SK-N-SH (cell line): ENCODE results near the gene OSGEP. TPM values are rescaled to one million over a fixed set of nuclear protein-coding genes. Genes with fewer than 3 reads are reported as not detected.

Source experiments
- CTCF ChIA-PET: fragments of 300-600, 350-600 bp; formaldehyde crosslinking; extraction: SDS; loops from one replicate; lab custom pipeline; 2021; lab: Yijun Ruan, JAX
- POLR2A ChIA-PET: fragments of 350-600 bp; sonication (Branson Sonifier 250); formaldehyde crosslinking; extraction: SDS; loops from one replicate; lab custom pipeline; 2020; ENCODE audit warnings: antibody characterized with exemption, inconsistent platforms; lab: Yijun Ruan, JAX
- DNase-seq: peaks from one replicate; pipeline ENCODE4 v3.0.0; 2012
- H2AFZ ChIP-seq: fragments of 200-600 bp; sonication (generic); 2 replicates; pipeline ENCODE4 v1.8.1; 2016; ENCODE audit warnings: antibody characterized with exemption, mild to moderate bottlenecking, low read depth
- H3F3A ChIP-seq: fragments of 200-600 bp; sonication (generic); replicated peaks from 2 replicates; pipeline ENCODE3; 2016; ENCODE audit warnings: antibody characterized with exemption, mild to moderate bottlenecking; ENCODE audit not compliant: insufficient read depth
- H3K27ac ChIP-seq, 2 experiments: fragments of 200-500 bp in 1 of 2; fragments of 200-600 bp in 1 of 2; sonication (Bioruptor generic) in 1 of 2; sonication (generic), shearing (Covaris generic) in 1 of 2; 2 replicates each; pipeline versions ENCODE4 v1.5.1 to v1.6.1; 2014 to 2016; ENCODE audit warnings: low read depth in 2 of 2, inconsistent platforms in 1 of 2, low read length in 1 of 2, mild to moderate bottlenecking in 1 of 2, mixed read lengths in 1 of 2
- H3K27me3 ChIP-seq: fragments of 200-600 bp; sonication (generic), shearing (Covaris generic); 2 replicates; pipeline ENCODE4 v1.6.1; 2016; ENCODE audit warnings: mixed run types; ENCODE audit not compliant: insufficient read depth
- H3K36me3 ChIP-seq, 2 experiments: fragments of 200-500 bp in 1 of 2; fragments of 200-600 bp in 1 of 2; sonication (Bioruptor generic) in 1 of 2; sonication (generic) in 1 of 2; replicated peaks in 1 of 2; 2 replicates each; pipeline versions ENCODE3 to v1.5.1; 2014 to 2016; ENCODE audit warnings: low read length in 1 of 2, mild to moderate bottlenecking in 1 of 2; ENCODE audit not compliant: insufficient read depth in 2 of 2, control insufficient read depth in 1 of 2
- H3K4me1 ChIP-seq, 2 experiments: fragments of 200-500 bp in 1 of 2; fragments of 200-600 bp in 1 of 2; sonication (Bioruptor generic) in 1 of 2; sonication (generic), shearing (Covaris generic) in 1 of 2; 2 replicates each; pipeline versions ENCODE4 v1.5.1 to v1.6.1; 2014 to 2016; ENCODE audit warnings: low read depth in 1 of 2, low read length in 1 of 2, mixed run types in 1 of 2; ENCODE audit not compliant: insufficient read depth in 2 of 2, control insufficient read depth in 1 of 2
- H3K4me2 ChIP-seq: fragments of 200-600 bp; sonication (generic), shearing (Covaris generic); 2 replicates; pipeline ENCODE4 v1.6.1; 2017; ENCODE audit warnings: mixed run types
- H3K4me3 ChIP-seq, 2 experiments: fragments of 200-500 bp in 1 of 2; fragments of 200-600 bp in 1 of 2; sonication (Bioruptor generic) in 1 of 2; sonication (generic), shearing (Covaris generic) in 1 of 2; 2 replicates each; pipeline versions ENCODE4 v1.5.1 to v1.8.1; 2014 to 2016; ENCODE audit warnings: low read depth in 2 of 2, inconsistent platforms in 1 of 2, low read length in 1 of 2, mild to moderate bottlenecking in 1 of 2, mixed read lengths in 1 of 2, moderate library complexity in 1 of 2
- H3K79me2 ChIP-seq: fragments of 200-600 bp; sonication (generic); 2 replicates; pipeline ENCODE4 v1.8.1; 2017; ENCODE audit warnings: mild to moderate bottlenecking; ENCODE audit not compliant: insufficient read depth
- H3K9ac ChIP-seq: fragments of 200-600 bp; sonication (generic); 2 replicates; pipeline ENCODE4 v1.6.1; 2017; ENCODE audit warnings: mixed run types
- H3K9me2 ChIP-seq: fragments of 200-600 bp; sonication (generic); 2 replicates; pipeline ENCODE4 v1.6.1; 2017; ENCODE audit warnings: mixed run types
- H3K9me3 ChIP-seq: fragments of 200-600 bp; sonication (generic); 2 replicates; pipeline ENCODE4 v1.6.1; 2017; ENCODE audit warnings: mixed run types, mild to moderate bottlenecking, moderate library complexity
- H4K20me1 ChIP-seq: fragments of 200-600 bp; sonication (generic); 2 replicates; pipeline ENCODE4 v1.6.1; 2017; ENCODE audit warnings: mild to moderate bottlenecking, mixed run types; ENCODE audit not compliant: insufficient read depth
- CHD2 ChIP-seq: fragments of 150-350 bp; IDR thresholded peaks from 2 replicates; pipeline ENCODE4 v1.6.1; 2018; ENCODE audit warnings: low read length; ENCODE audit not compliant: partially characterized antibody
- FOSL2 ChIP-seq: IDR thresholded peaks from 2 replicates; pipeline ENCODE4 v1.4.0; 2012; ENCODE audit warnings: low read depth, mild to moderate bottlenecking, moderate library complexity, borderline replicate concordance
- FOXM1 ChIP-seq: IDR thresholded peaks from 2 replicates; pipeline ENCODE4 v1.4.0; 2012; ENCODE audit warnings: low read depth, mild to moderate bottlenecking
- GABPA ChIP-seq: IDR thresholded peaks from 2 replicates; pipeline ENCODE4 v1.4.0; 2012; ENCODE audit warnings: low read depth, mild to moderate bottlenecking
- GATA2 ChIP-seq: sonication (generic); formaldehyde crosslinking; IDR thresholded peaks from 2 replicates; pipeline ENCODE4 v1.5.0; 2020; ENCODE audit warnings: mild to moderate bottlenecking, missing genetic modification reagents
- MXI1 ChIP-seq: IDR thresholded peaks from 2 replicates; pipeline ENCODE4 v1.6.1; 2012; ENCODE audit warnings: mild to moderate bottlenecking, low read depth, low read length, improper control_type of control experiment
- POLR2AphosphoS5 ChIP-seq: IDR thresholded peaks from 2 replicates; pipeline ENCODE4 v1.6.1; 2012; ENCODE audit warnings: low read depth, low read length
- TCF12 ChIP-seq: IDR thresholded peaks from 2 replicates; pipeline ENCODE4 v1.4.0; 2012
- WGBS: methylation state at CpG from one replicate; pipeline ENCODE4 v1.1.6; 2017; ENCODE audit warnings: low lambda C conversion rate; 5-methylcytosine and 5-hydroxymethylcytosine counted together
- polyA plus RNA-seq, 3 experiments: library from polyadenylated mRNA; depleted of rRNA; stranded (reverse); fragments of >200 nt; gene quantifications; 2 replicates each; pipeline ENCODE4 v1.2.3, GENCODE V29; 2012
- TF ChIP-seq, protein P1 (sequence below): IDR thresholded peaks from 2 replicates; pipeline ENCODE4 v1.6.1; 2012; ENCODE audit warnings: mild to moderate bottlenecking, low read depth, low read length, moderate library complexity
- TF ChIP-seq, protein P2 (sequence below): IDR thresholded peaks from 2 replicates; pipeline ENCODE4; 2012
- TF ChIP-seq, protein P3 (sequence below): fragments of 150-350 bp; IDR thresholded peaks from 2 replicates; pipeline ENCODE4 v1.6.1; 2016; ENCODE audit warnings: mild to moderate bottlenecking, low read depth, low read length

OSGEP gene
- polyA plus RNA-seq, 1 of the 3 experiments (the other 2 are of a cell fraction) = 32.9 TPM

DNA sequence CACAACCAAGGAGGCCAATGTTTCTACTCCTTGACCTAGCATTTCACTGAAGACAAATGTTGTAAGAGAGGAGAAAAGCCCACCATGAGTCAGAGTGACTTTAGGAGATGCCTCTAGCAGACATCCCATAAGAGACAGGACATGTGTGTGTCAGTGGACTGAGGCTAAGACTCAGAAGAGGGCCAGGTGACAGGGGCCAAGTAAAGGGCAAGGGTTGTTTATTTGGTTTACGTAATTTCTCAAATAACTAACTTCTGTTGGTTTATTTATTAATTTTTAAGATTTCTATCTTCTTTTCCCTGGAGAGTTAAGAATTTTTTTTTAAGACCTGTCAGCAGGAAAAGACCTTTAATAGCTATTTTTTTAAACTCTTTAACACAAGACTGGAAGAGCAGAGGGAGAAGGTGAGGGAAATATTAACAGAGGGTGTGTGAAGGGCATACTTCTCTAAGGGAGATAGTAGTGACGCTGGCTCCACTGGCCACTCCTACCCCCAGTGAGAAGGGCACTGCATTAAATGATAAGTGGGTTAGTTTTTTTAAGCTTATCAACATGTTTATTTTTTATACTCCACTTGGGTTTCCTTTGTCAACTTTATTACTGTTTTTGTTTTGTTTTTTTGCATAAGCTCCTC lies 18.0 kb upstream of the OSGEP start:
- TF ChIP-seq FOSL2 (no peak), GABPA (no peak), POLR2AphosphoS5 (no peak), FOXM1 (no peak), MXI1 (no peak), TCF12 (no peak), GATA2 (CRISPR knock-in tag) (no peak)
- TF ChIP-seq, protein P1, sequence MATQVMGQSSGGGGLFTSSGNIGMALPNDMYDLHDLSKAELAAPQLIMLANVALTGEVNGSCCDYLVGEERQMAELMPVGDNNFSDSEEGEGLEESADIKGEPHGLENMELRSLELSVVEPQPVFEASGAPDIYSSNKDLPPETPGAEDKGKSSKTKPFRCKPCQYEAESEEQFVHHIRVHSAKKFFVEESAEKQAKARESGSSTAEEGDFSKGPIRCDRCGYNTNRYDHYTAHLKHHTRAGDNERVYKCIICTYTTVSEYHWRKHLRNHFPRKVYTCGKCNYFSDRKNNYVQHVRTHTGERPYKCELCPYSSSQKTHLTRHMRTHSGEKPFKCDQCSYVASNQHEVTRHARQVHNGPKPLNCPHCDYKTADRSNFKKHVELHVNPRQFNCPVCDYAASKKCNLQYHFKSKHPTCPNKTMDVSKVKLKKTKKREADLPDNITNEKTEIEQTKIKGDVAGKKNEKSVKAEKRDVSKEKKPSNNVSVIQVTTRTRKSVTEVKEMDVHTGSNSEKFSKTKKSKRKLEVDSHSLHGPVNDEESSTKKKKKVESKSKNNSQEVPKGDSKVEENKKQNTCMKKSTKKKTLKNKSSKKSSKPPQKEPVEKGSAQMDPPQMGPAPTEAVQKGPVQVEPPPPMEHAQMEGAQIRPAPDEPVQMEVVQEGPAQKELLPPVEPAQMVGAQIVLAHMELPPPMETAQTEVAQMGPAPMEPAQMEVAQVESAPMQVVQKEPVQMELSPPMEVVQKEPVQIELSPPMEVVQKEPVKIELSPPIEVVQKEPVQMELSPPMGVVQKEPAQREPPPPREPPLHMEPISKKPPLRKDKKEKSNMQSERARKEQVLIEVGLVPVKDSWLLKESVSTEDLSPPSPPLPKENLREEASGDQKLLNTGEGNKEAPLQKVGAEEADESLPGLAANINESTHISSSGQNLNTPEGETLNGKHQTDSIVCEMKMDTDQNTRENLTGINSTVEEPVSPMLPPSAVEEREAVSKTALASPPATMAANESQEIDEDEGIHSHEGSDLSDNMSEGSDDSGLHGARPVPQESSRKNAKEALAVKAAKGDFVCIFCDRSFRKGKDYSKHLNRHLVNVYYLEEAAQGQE = no peak
- TF ChIP-seq, protein P2, sequence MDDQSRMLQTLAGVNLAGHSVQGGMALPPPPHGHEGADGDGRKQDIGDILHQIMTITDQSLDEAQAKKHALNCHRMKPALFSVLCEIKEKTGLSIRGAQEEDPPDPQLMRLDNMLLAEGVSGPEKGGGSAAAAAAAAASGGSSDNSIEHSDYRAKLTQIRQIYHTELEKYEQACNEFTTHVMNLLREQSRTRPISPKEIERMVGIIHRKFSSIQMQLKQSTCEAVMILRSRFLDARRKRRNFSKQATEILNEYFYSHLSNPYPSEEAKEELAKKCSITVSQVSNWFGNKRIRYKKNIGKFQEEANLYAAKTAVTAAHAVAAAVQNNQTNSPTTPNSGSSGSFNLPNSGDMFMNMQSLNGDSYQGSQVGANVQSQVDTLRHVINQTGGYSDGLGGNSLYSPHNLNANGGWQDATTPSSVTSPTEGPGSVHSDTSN = no peak
- H3K79me2 ChIP-seq = peaks cover 24% of the 10 kb centered on the region
- peaks cover 8 to 26% of the 10 kb centered on the region in 2 experiments; a peak in 3 of 4 replicates for H3K4me1 ChIP-seq
- no peaks in the 10 kb centered on the region for H3K9me3 ChIP-seq
- CTCF ChIA-PET = interaction anchor here (1.3 to 1.4 kb wide), 2 partner anchors 15 to 146 kb away, joined by 5 to 6 read pairs; no protein-coding TSS in a partner anchor
- H4K20me1 ChIP-seq = no peaks in the 10 kb centered on the region
- no peak overlapping the region for H3K4me2 ChIP-seq
- POLR2A ChIA-PET = no interaction called here
- H3K27me3 ChIP-seq = no peaks in the 10 kb centered on the region
- DNase-seq = no peak
- H3K27ac ChIP-seq = no peak overlapping the region
- no peak overlapping the region for H3K4me3 ChIP-seq
- 93% methylated on average over 2 of the region's 2 CpGs for WGBS
- peaks cover 5% of the 10 kb centered on the region for H3F3A ChIP-seq
- peaks cover 7 to 29% of the 10 kb centered on the region in 2 experiments for H3K36me3 ChIP-seq
- no peak overlapping the region for H3K9ac ChIP-seq
- no peak overlapping the region for H2AFZ ChIP-seq
- no peaks in the 10 kb centered on the region for H3K9me2 ChIP-seq

DNA sequence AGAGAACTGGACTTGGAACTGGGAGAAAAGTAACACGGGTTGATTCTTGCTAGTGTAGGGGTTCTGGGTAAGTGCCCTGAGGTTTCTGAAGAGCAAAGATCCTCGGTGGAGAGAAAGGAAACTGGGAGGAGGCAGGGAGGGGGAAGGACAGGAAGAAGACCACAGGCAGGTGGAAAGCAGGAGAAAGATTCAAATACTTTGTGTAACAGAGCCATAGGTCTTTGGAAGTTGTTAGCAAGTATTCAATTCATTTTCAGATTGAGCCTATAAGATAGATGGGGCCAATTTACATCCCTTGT lies 15.9 kb upstream of the OSGEP start:
- peak overlapping the region; percentile 78 to 84 for H3K4me3 ChIP-seq
- H3K27ac ChIP-seq = peak overlapping the region in 1 of 2 experiments; percentile 64; a peak in 1 of 4 replicates
- peaks cover 24% of the 10 kb centered on the region for H3K79me2 ChIP-seq
- TF ChIP-seq TCF12 (no peak), CHD2 (no peak), GABPA (0 out of 2 replicates have a peak, but pooled peaks have one; percentile 1)
- TF ChIP-seq, protein P3, sequence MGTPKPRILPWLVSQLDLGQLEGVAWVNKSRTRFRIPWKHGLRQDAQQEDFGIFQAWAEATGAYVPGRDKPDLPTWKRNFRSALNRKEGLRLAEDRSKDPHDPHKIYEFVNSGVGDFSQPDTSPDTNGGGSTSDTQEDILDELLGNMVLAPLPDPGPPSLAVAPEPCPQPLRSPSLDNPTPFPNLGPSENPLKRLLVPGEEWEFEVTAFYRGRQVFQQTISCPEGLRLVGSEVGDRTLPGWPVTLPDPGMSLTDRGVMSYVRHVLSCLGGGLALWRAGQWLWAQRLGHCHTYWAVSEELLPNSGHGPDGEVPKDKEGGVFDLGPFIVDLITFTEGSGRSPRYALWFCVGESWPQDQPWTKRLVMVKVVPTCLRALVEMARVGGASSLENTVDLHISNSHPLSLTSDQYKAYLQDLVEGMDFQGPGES = no peak
- WGBS = 6% methylated on average over 2 of the region's 2 CpGs
- no peaks in the 10 kb centered on the region for H4K20me1 ChIP-seq
- H3K4me2 ChIP-seq = peak overlapping the region; percentile 91
- peak overlapping the region; percentile 89 for H2AFZ ChIP-seq
- no peaks in the 10 kb centered on the region for H3K9me3 ChIP-seq
- H3K9ac ChIP-seq = peak overlapping the region; percentile 79; the same call in 1 of the 2 replicates
- peaks cover 5% of the 10 kb centered on the region for H3F3A ChIP-seq
- H3K36me3 ChIP-seq = peaks cover 7 to 22% of the 10 kb centered on the region in 2 experiments
- ChIA-PET CTCF (interaction anchor here (0.6 kb wide), 1 partner anchor 138 kb away, joined by 3 read pairs; no protein-coding TSS in a partner anchor), POLR2A (interaction anchor here (2.6 to 3.1 kb wide), 2 partner anchors 9 to 15 kb away, joined by 14 to 35 read pairs; partner anchors contain the start of genes APEX1, OSGEP and PIP4P1)
- DNase-seq = peak; percentile 24
- H3K9me2 ChIP-seq = no peaks in the 10 kb centered on the region
- peaks cover 0 to 14% of the 10 kb centered on the region in 2 experiments; a peak in 2 of 4 replicates for H3K4me1 ChIP-seq
- no peaks in the 10 kb centered on the region; the same call in 1 of the 2 replicates for H3K27me3 ChIP-seq
